GM19455 (cell line): ENCODE data around the gene CAVIN4.
A peak's percentile ranks its signal among the peaks of the same experiment; 100 is the strongest.

Source experiments
- ATAC-seq: cut with Tn5 transposase; IDR thresholded peaks from one replicate; pipeline ENCODE4 v1.9.1; 2021; ENCODE audit not compliant: unreplicated experiment

Gene CAVIN4

GRCh38 chr9:100589582-100589981 lies 11.7 kb downstream of the CAVIN4 start:
- no peak for ATAC-seq

DNA sequence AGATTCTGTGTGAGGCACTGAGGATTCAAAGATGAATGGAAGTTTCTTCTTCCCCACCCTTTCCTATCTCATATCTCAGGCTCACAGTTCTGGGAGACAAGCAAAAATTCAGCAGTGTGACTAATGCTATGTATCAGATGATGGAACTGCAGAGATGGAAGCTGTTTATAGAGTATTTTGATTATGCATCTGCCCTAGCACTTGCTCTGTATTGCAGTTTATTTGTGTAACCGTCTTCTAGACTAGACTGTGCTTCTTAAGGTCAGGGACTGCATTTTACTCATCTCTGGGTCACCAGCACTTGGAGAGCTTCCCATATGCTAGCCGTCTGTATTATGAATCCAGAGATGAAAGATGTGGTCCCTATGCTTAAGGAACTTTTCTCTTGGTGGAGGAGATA lies 12.6 kb downstream of the CAVIN4 start:
- ATAC-seq, result no peak

- no peak for ATAC-seq
Measured at GRCh38 chr9:100591139-100591538, 13.3 kb downstream of the CAVIN4 start.

DNA sequence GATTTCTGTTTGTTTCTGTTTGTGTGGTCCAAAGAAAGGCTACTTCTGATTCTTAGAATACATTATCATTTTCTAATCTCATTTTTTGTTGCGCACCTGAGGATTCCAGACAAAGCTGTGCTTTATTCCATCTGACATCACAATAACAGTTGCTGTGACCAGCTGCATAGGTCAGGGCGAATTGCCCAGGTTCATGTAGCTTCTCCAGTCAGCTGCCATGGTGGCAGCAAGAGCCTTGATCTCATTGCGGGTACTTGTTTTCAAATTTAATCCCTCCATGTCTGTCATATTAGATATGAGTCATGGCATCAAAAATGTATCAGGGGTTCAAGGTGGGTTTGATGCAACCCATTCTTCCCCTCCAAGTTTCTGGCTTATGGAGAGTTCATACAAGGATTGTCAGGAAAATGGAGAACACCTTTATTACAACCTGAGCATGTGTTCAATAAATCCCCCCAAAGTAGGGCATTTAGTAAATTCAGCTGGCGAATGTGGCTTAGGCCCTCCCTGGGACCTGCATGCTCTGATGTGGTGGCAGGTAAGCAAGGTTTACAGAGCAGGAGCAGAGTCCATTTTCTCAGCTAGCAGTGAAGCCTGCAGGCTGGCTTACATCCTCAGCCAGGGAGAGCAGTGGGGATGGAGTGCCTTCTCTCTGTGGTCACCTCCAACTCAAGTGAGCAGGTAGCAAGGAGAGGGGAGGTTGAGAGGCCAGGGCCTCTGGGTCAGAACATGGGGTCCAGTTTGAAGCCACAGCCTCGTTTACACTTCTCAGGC lies 13.9 kb downstream of the CAVIN4 start:
- no peak for ATAC-seq

GRCh38 chr9:100595391-100596199 lies 17.7 kb downstream of the CAVIN4 start:
- ATAC-seq, result peak; percentile 36

GRCh38 chr9:100597236-100597635 lies 19.4 kb downstream of the CAVIN4 start:
- no peak for ATAC-seq

GRCh38 chr9:100598641-100599145 lies 20.8 kb downstream of the CAVIN4 start:
- ATAC-seq, result peak; percentile 80

DNA sequence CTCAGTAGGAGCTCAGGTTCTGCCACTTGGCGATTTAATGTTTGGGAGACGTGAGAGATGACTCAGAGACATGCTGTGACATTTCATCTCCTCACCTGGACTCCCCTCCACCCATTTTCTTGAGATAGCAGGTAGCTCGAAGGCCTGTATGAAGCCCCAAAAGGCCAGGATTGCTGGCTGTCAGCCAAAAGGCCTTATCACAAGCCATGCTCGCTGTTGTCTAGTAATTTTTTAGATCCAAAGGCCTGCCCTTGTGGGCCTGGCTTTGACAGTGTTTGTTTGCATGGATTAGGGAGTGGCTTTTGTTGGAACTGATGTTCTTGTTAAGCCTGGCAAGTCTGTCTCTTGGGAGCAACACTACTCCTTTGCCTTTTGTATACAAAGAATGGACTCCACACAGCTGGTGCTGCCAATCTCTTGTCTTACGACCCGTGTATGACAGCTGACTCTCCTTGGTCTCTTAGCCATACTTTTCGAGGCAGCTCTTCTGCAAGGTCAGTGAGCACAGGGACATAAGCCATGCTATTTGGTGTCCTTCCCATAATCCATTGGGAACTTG lies 22.7 kb downstream of the CAVIN4 start:
- ATAC-seq, result no peak

- ATAC-seq, result no peak
Measured at GRCh38 chr9:100601216-100601615, 23.3 kb downstream of the CAVIN4 start.

DNA sequence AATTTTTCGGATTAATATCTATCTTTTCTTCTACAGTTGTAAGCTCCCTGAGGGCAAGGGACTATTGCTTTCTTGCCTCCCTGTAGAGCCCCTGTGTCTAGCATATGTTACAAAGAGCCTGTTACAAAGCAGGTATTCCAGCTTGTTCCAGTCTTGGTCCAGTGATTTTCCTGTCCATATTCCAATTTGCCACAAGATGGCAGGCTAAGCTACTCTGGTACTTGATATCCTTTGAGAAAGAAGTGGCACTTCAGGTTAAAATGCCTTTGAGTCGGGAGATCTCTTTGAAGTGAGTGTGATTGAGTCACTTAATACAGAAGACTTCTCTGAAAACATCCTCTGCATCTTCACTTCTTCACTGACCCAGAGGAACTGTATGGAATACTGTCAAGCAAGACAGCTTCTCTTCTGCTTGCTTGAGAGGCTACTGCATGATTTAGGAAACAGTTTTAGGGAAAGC lies 24.5 kb downstream of the CAVIN4 start:
- no peak for ATAC-seq

DNA sequence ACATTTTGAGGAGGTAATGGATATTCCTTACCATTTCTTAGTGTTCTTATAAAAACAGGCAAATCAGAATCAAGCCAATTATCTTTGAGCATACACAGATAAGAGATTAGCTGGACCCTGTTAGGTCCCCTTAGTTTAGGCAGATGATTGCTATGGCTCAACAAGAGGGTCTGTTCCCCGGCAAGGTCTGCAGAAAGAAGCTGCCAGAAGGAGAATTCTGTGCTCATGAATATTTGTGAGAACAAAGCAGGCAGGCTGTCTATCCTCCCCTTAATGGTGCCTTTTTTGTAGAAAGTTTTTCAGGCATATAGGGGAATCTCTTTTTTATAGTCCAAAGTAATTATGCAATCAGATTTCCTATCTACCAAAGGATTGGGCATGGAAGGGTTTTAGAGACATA lies 27.5 kb downstream of the CAVIN4 start:
- ATAC-seq, result no peak

GRCh38 chr9:100619194-100619593 lies 41.3 kb downstream of the CAVIN4 start:
- no peak for ATAC-seq

- no peak for ATAC-seq
Measured at GRCh38 chr9:100619665-100620064, 41.8 kb downstream of the CAVIN4 start.

GRCh38 chr9:100623969-100624368 lies 46.1 kb downstream of the CAVIN4 start:
- ATAC-seq, result no peak

- no peak for ATAC-seq
Measured at GRCh38 chr9:100626949-100627348, 49.1 kb downstream of the CAVIN4 start.

GRCh38 chr9:100637787-100638186 lies 59.9 kb downstream of the CAVIN4 start:
- ATAC-seq, result no peak
